HepG2 (cell line): Measurements from ENCODE around the gene WDR54. TPM values are rescaled to one million over a fixed set of nuclear protein-coding genes. Genes with fewer than 3 reads are reported as not detected.
A peak's percentile ranks its signal among the peaks of the same experiment; 100 is the strongest.

Source experiments
- ATAC-seq: fragments of 200-7000 bp; cut with Tn5 transposase; 3 replicates; pipeline ENCODE4 v1.9.1; 2020; ENCODE audit warnings: mild to moderate bottlenecking, moderate library complexity
- BruUV-seq: library from RNA; stranded (reverse); fragments of 400-500 nt; replicated peaks from 2 replicates; lab custom pipeline; 2021; lab: Mats Ljungman, UMichigan
- CTCF ChIA-PET: fragments of 300-600 bp; formaldehyde crosslinking; extraction: SDS; loops from one replicate; lab custom pipeline; 2021; ENCODE audit warnings: low total read pairs, inconsistent platforms, low intra/inter-chr PET ratio; lab: Yijun Ruan, JAX
- POLR2A ChIA-PET: fragments of 350-600 bp; sonication (Branson Sonifier 250); formaldehyde crosslinking; loops from one replicate; lab custom pipeline; 2020; ENCODE audit warnings: antibody characterized with exemption, inconsistent platforms; lab: Yijun Ruan, JAX
- DNase-seq: peaks from one replicate; pipeline ENCODE4 v3.0.0-alpha.2; 2015; ENCODE audit warnings: low spot score
- FAIRE-seq: peaks from 3 replicates; lab custom pipeline; 2011; peaks lifted over from hg19 to GRCh38; lab: Jason Lieb, UNC
- H2AFZ ChIP-seq: one replicate; pipeline ENCODE4 v1.6.1; 2011; ENCODE audit warnings: low read length, inconsistent platforms
- H3K27ac ChIP-seq: fragments of 300-600 bp; 3 replicates; pipeline ENCODE4 v1.8.0; 2011; ENCODE audit warnings: mixed run types, mild to moderate bottlenecking, mixed read lengths, low read length, inconsistent platforms; ENCODE audit not compliant: insufficient read depth; ENCODE audit errors: extremely low read length
- H3K27me3 ChIP-seq, 2 experiments: fragments of 200-600 bp in 1 of 2; 2 replicates in 1 of 2; 3 replicates in 1 of 2; pipeline versions ENCODE4 v1.6.0 to v1.8.0; 2011; ENCODE audit warnings: low read length in 2 of 2, mild to moderate bottlenecking in 2 of 2, moderate library complexity in 2 of 2, inconsistent platforms in 1 of 2; ENCODE audit not compliant: insufficient read depth in 2 of 2, control insufficient read depth in 1 of 2
- H3K36me3 ChIP-seq, 2 experiments: fragments of 200-600 bp in 1 of 2; replicated peaks in 1 of 2; 2 replicates in 1 of 2; 3 replicates in 1 of 2; pipeline versions ENCODE4 v1.5.1 to v1.8.0; 2011; ENCODE audit warnings: low read length in 2 of 2, inconsistent platforms in 1 of 2; ENCODE audit not compliant: insufficient read depth in 2 of 2, control insufficient read depth in 1 of 2
- H3K4me1 ChIP-seq: 2 replicates; pipeline ENCODE4 v1.5.1; 2012; ENCODE audit warnings: low read length, inconsistent platforms; ENCODE audit not compliant: insufficient read depth
- H3K4me2 ChIP-seq: 2 replicates; pipeline ENCODE4 v1.6.0; 2011; ENCODE audit warnings: low read depth, low read length, inconsistent platforms
- H3K4me3 ChIP-seq, 3 experiments: fragments of 200-600 bp in 1 of 3; sonication (generic), shearing (Covaris generic) in 1 of 3; replicated peaks in 1 of 3; 2 replicates each; pipeline ENCODE4 v1.5.1; 2011 to 2016; ENCODE audit warnings: low read length in 3 of 3, inconsistent platforms in 2 of 3, low read depth in 2 of 3, mild to moderate bottlenecking in 2 of 3, control low read depth in 1 of 3, mixed read lengths in 1 of 3; ENCODE audit not compliant: insufficient read depth in 1 of 3
- H3K79me2 ChIP-seq: one replicate; pipeline ENCODE4 v1.6.1; 2011; ENCODE audit warnings: low read length, inconsistent platforms; ENCODE audit not compliant: insufficient read depth
- H3K9ac ChIP-seq: 2 replicates; pipeline ENCODE4 v1.6.0; 2011; ENCODE audit warnings: mild to moderate bottlenecking, low read depth, low read length, inconsistent platforms; ENCODE audit not compliant: insufficient read depth
- H3K9me3 ChIP-seq: 2 replicates; pipeline ENCODE4 v1.5.1; 2012; ENCODE audit warnings: mild to moderate bottlenecking, low read length
- H4K20me1 ChIP-seq: 2 replicates; pipeline ENCODE4 v1.6.0; 2011; ENCODE audit warnings: inconsistent platforms, mild to moderate bottlenecking, low read length, moderate library complexity; ENCODE audit not compliant: insufficient read depth
- ARNT ChIP-seq: fragments of 450-650 bp; IDR thresholded peaks from 2 replicates; pipeline ENCODE4 v1.6.1; 2017
- CENPX ChIP-seq: sonication (generic); formaldehyde crosslinking; IDR thresholded peaks from 2 replicates; pipeline ENCODE4 v1.9.0; 2021; ENCODE audit warnings: mild to moderate bottlenecking, missing genetic modification reagents, moderate library complexity
- CERS6 ChIP-seq: sonication (generic); formaldehyde crosslinking; IDR thresholded peaks from 2 replicates; pipeline ENCODE4 v1.5.0; 2020; ENCODE audit warnings: missing genetic modification reagents
- FOSL2 ChIP-seq: sonication (generic); formaldehyde crosslinking; IDR thresholded peaks from 2 replicates; pipeline ENCODE4 v1.4.0; 2020; ENCODE audit warnings: missing genetic modification reagents
- GTF2F1 ChIP-seq: fragments of 150-350 bp; IDR thresholded peaks from 2 replicates; pipeline ENCODE4 v1.6.1; 2014; ENCODE audit warnings: low read length
- HOXA9 ChIP-seq: sonication (generic); formaldehyde crosslinking; IDR thresholded peaks from 2 replicates; pipeline ENCODE4 v1.8.1; 2022; ENCODE audit warnings: missing genetic modification reagents, mild to moderate bottlenecking, moderate library complexity, borderline replicate concordance
- IKZF1 ChIP-seq: fragments of 450-650 bp; IDR thresholded peaks from 2 replicates; pipeline ENCODE4 v1.7.1; 2016
- MAX ChIP-seq: IDR thresholded peaks from 2 replicates; pipeline ENCODE4 v1.6.1; 2012; ENCODE audit warnings: inconsistent platforms
- MAZ ChIP-seq, 2 experiments: sonication (generic) in 1 of 2; formaldehyde crosslinking in 1 of 2; IDR thresholded peaks; 2 replicates each; pipeline versions ENCODE4 v1.5.0 to v1.6.1; 2012 to 2020; ENCODE audit warnings: low read depth in 2 of 2, mild to moderate bottlenecking in 2 of 2, borderline replicate concordance in 1 of 2, improper control_type of control experiment in 1 of 2, low read length in 1 of 2, missing genetic modification reagents in 1 of 2, moderate library complexity in 1 of 2
- NFE2L2 ChIP-seq: fragments of 150-350 bp; IDR thresholded peaks from 2 replicates; pipeline ENCODE4 v1.6.1; 2014; ENCODE audit warnings: low read length
- RNF2 ChIP-seq: fragments of 450-650 bp; conservative IDR thresholded peaks from 2 replicates; pipeline ENCODE4 v1.6.1; 2016; ENCODE audit warnings: low read depth
- SOX13 ChIP-seq, 3 experiments: fragments of 450-650 bp in 1 of 3; sonication (generic) in 1 of 3; formaldehyde crosslinking in 1 of 3; IDR thresholded peaks in 2 of 3; conservative IDR thresholded peaks in 1 of 3; 2 replicates each; pipeline versions ENCODE4 v1.5.0 to v1.6.1; 2016 to 2020; ENCODE audit warnings: antibody characterized with exemption in 1 of 3, mild to moderate bottlenecking in 1 of 3, missing compliant biosample characterization in 1 of 3, missing genetic modification reagents in 1 of 3, moderate library complexity in 1 of 3
- STAT6 ChIP-seq: sonication (generic); formaldehyde crosslinking; IDR thresholded peaks from 2 replicates; pipeline ENCODE4 v1.4.0; 2020; ENCODE audit warnings: missing genetic modification reagents, mild to moderate bottlenecking, borderline replicate concordance
- TOPORS ChIP-seq: sonication (generic); formaldehyde crosslinking; IDR thresholded peaks from 2 replicates; pipeline ENCODE4 v1.8.0; 2023; ENCODE audit warnings: mild to moderate bottlenecking, missing genetic modification reagents
- ZEB1 ChIP-seq: IDR thresholded peaks from 2 replicates; pipeline ENCODE4 v1.6.1; 2012; ENCODE audit warnings: mild to moderate bottlenecking, low read depth, inconsistent platforms; ENCODE audit not compliant: insufficient replicate concordance
- ZNF337 ChIP-seq: sonication (generic); formaldehyde crosslinking; IDR thresholded peaks from 2 replicates; pipeline ENCODE4 v1.5.1; 2020; ENCODE audit warnings: missing genetic modification reagents, low read depth, mild to moderate bottlenecking, borderline replicate concordance
- ZNF468 ChIP-seq: sonication (generic); formaldehyde crosslinking; IDR thresholded peaks from 2 replicates; pipeline ENCODE4 v1.8.0; 2022; ENCODE audit warnings: mild to moderate bottlenecking, moderate library complexity, missing genetic modification reagents
- WGBS: methylation state at CpG from one replicate; pipeline ENCODE4 v1.1.6; 2017; ENCODE audit warnings: low lambda C conversion rate; 5-methylcytosine and 5-hydroxymethylcytosine counted together
- in situ Hi-C: cut with HindIII; loops from 2 replicates; pipeline ENCODE4 v1.10.0; 2017; ENCODE audit warnings: low pct_unique_long_range_greater_than_20kb; ENCODE audit not compliant: extremely low pct_ligation_motif_present
- intact Hi-C: fragments of 100-400 bp; cut with micrococcal nuclease; formaldehyde crosslinking; loops from one replicate; pipeline ENCODE4 v1.10.0; 2022; ENCODE audit not compliant: unreplicated experiment
- polyA plus RNA-seq, 8 experiments: library from polyadenylated mRNA; depleted of rRNA in 3 of 8; stranded (reverse) in 7 of 8; unstranded in 1 of 8; fragments of >200 nt; fragmentation: Illumina TruSeq in 4 of 8; extraction: Trizol in 4 of 8; gene quantifications; 2 replicates each; pipeline versions ENCODE4 v1.2.1 to v1.2.3, GENCODE V29; 2011 to 2016; ENCODE audit warnings: low read depth in 4 of 8, missing spikeins in 1 of 8, mixed read lengths in 1 of 8; ENCODE audit not compliant: insufficient read depth in 1 of 8
- total RNA-seq, 5 experiments: library from RNA; depleted of rRNA; stranded (reverse); fragments of >200 nt; fragmentation: Illumina TruSeq; extraction: Trizol; gene quantifications; 2 replicates each; pipeline ENCODE4 v1.2.3, GENCODE V29; 2016; ENCODE audit warnings: low read depth in 1 of 5

Gene WDR54
- total and polyA plus RNA-seq, 2 of the 13 experiments (the other 11 are each of a cell fraction or from before 2014, with no cell fraction given), result 2.0 to 17.3 TPM

GRCh38 chr2:74447230-74447999, 25.9 kb downstream of the WDR54 start:
- H3K9ac ChIP-seq, result peak overlapping the region; percentile 33
- H3K27ac ChIP-seq, result peak overlapping the region; percentile 65
- in situ Hi-C loops, result no loop called here
- ATAC-seq, result peak; percentile 75
- H3K27me3 ChIP-seq, result no peaks in the 10 kb centered on the region
- no peak overlapping the region for H2AFZ ChIP-seq
- FAIRE-seq, result peak; percentile 78
- no peaks in the 10 kb centered on the region for H3K9me3 ChIP-seq
- H4K20me1 ChIP-seq, result no peaks in the 10 kb centered on the region
- H3K4me3 ChIP-seq, result peak overlapping the region; percentile 18 to 31 (median 29); a peak in 4 of 6 replicates
- 10% methylated on average over 5 of the region's 5 CpGs for WGBS
- CTCF ChIA-PET, result no interaction called here
- POLR2A ChIA-PET, result interaction anchor here (0.9 to 11.6 kb wide), 8 partner anchors 9 to 57 kb away, joined by 3 to 342 read pairs (median 4); partner anchors contain the start of genes INO80B, LBX2 and WBP1
- no peaks in the 10 kb centered on the region for H3K36me3 ChIP-seq
- H3K4me1 ChIP-seq, result peaks cover 66% of the 10 kb centered on the region
- peaks cover 4% of the 10 kb centered on the region for H3K79me2 ChIP-seq
- DNase-seq, result peak; percentile 82
- intact Hi-C loops, result no loop called here
- H3K4me2 ChIP-seq, result peak overlapping the region; percentile 75
- BruUV-seq, result no TSS peak
- TF ChIP-seq SOX13 (IDR thresholded peaks at IDR 0.05), result no peak
- peak in 1 of 2 experiments; percentile 34; a peak in 2 of 4 replicates for TF ChIP-seq SOX13 (CRISPR knock-in tag; conservative IDR thresholded peaks at IDR 0.05 in 1 of 2, IDR thresholded peaks at IDR 0.05 in 1 of 2)
- TF ChIP-seq CENPX (CRISPR knock-in tag), result no peak
- TF ChIP-seq HOXA9, result no peak
- TF ChIP-seq MAZ (IDR thresholded peaks at IDR 0.05; ENCODE audit: borderline replicate concordance, low read depth, low read length), result no peak
- TF ChIP-seq MAZ (CRISPR knock-in tag; IDR thresholded peaks at IDR 0.05; ENCODE audit: low read depth), result 0 out of 2 replicates have a peak, but pooled peaks have one; percentile 16
- 0 out of 2 replicates have a peak, but pooled peaks have one; percentile 55 for TF ChIP-seq STAT6 (CRISPR knock-in tag)
- TF ChIP-seq ZNF337, result no peak
- no peak for TF ChIP-seq NFE2L2
- no peak for TF ChIP-seq GTF2F1
- TF ChIP-seq ARNT, result no peak
- no peak for TF ChIP-seq RNF2
- TF ChIP-seq CERS6 (CRISPR knock-in tag), result no peak
- peak; percentile 17; the same call in 1 of the 2 replicates for TF ChIP-seq FOSL2 (CRISPR knock-in tag)
- TF ChIP-seq ZEB1, result peak; percentile 93
- no peak for TF ChIP-seq ZNF468 (CRISPR knock-in tag)
- no peak for TF ChIP-seq IKZF1
- no peak for TF ChIP-seq TOPORS (CRISPR knock-in tag)
- TF ChIP-seq MAX, result no peak
